HepG2 (cell line): ENCODE data around the gene UAP1L1. TPM values are rescaled to one million over a fixed set of nuclear protein-coding genes. Genes with fewer than 3 reads are reported as not detected.

Experiments
- AHR ChIP-seq: IDR thresholded peaks from 2 replicates; pipeline ENCODE4 v1.6.1; 2018; ENCODE audit warnings: missing genetic modification reagents, missing compliant biosample characterization
- ATRX ChIP-seq: sonication (generic); formaldehyde crosslinking; IDR thresholded peaks from 2 replicates; pipeline ENCODE4 v1.4.0; 2020; ENCODE audit warnings: missing genetic modification reagents, borderline replicate concordance
- BORCS8-MEF2B ChIP-seq: sonication (generic); formaldehyde crosslinking; IDR thresholded peaks from 2 replicates; pipeline ENCODE4 v1.8.0; 2022; ENCODE audit warnings: mild to moderate bottlenecking, missing genetic modification reagents
- FOXA1 ChIP-seq, 2 experiments: fragments of 450-650 bp in 1 of 2; sonication (generic) in 1 of 2; formaldehyde crosslinking in 1 of 2; IDR thresholded peaks; 2 replicates each; pipeline versions ENCODE4 v1.4.0 to v1.6.1; 2016 to 2020; ENCODE audit warnings: missing genetic modification reagents in 1 of 2
- GZF1 ChIP-seq: sonication (generic); formaldehyde crosslinking; IDR thresholded peaks from 2 replicates; pipeline ENCODE4 v1.5.1; 2020; ENCODE audit warnings: mild to moderate bottlenecking, missing genetic modification reagents
- HMG20B ChIP-seq: conservative IDR thresholded peaks from 2 replicates; pipeline ENCODE4 v1.6.1; 2016; ENCODE audit warnings: missing genetic modification reagents, missing compliant biosample characterization
- KDM5A ChIP-seq: fragments of 200-600 bp; sonication (generic); IDR thresholded peaks from 2 replicates; pipeline ENCODE4 v1.7.0; 2018; ENCODE audit warnings: antibody characterized with exemption, mild to moderate bottlenecking, low read length, borderline replicate concordance
- PAF1 ChIP-seq: IDR thresholded peaks from 2 replicates; pipeline ENCODE4 v1.6.1; 2016; ENCODE audit warnings: missing genetic modification reagents, missing compliant biosample characterization
- SP5 ChIP-seq: IDR thresholded peaks from 2 replicates; pipeline ENCODE4 v1.6.1; 2016; ENCODE audit warnings: low read depth, borderline replicate concordance
- ZNF20 ChIP-seq: sonication (generic); formaldehyde crosslinking; IDR thresholded peaks from 2 replicates; pipeline ENCODE4 v1.4.0; 2020; ENCODE audit warnings: mild to moderate bottlenecking, moderate library complexity, missing genetic modification reagents
- ZNF432 ChIP-seq: sonication (generic); formaldehyde crosslinking; IDR thresholded peaks from 2 replicates; pipeline ENCODE4 v1.5.0; 2020; ENCODE audit warnings: missing genetic modification reagents, mild to moderate bottlenecking, borderline replicate concordance
- polyA plus RNA-seq, 8 experiments: library from polyadenylated mRNA; depleted of rRNA in 3 of 8; stranded (reverse) in 7 of 8; unstranded in 1 of 8; fragments of >200 nt; fragmentation: Illumina TruSeq in 4 of 8; extraction: Trizol in 4 of 8; gene quantifications; 2 replicates each; pipeline versions ENCODE4 v1.2.1 to v1.2.3, GENCODE V29; 2011 to 2016; ENCODE audit warnings: low read depth in 4 of 8, missing spikeins in 1 of 8, mixed read lengths in 1 of 8; ENCODE audit not compliant: insufficient read depth in 1 of 8
- total RNA-seq, 5 experiments: library from RNA; depleted of rRNA; stranded (reverse); fragments of >200 nt; fragmentation: Illumina TruSeq; extraction: Trizol; gene quantifications; 2 replicates each; pipeline ENCODE4 v1.2.3, GENCODE V29; 2016; ENCODE audit warnings: low read depth in 1 of 5
- TF ChIP-seq, protein P1 (sequence below): IDR thresholded peaks from 2 replicates; pipeline ENCODE4 v1.6.1; 2012; ENCODE audit warnings: low read depth, low read length, improper control_type of control experiment
- TF ChIP-seq, protein P2 (sequence below): sonication (generic); formaldehyde crosslinking; IDR thresholded peaks from 2 replicates; pipeline ENCODE4 v1.4.0; 2020; ENCODE audit warnings: mild to moderate bottlenecking, missing genetic modification reagents
- TF ChIP-seq, protein P3 (sequence below): sonication (generic); formaldehyde crosslinking; IDR thresholded peaks from 2 replicates; pipeline ENCODE4 v1.4.0; 2020; ENCODE audit warnings: mild to moderate bottlenecking, low read depth, missing genetic modification reagents
- TF ChIP-seq, protein P4 (sequence below): IDR thresholded peaks from 2 replicates; pipeline ENCODE4 v1.6.1; 2018; ENCODE audit warnings: missing genetic modification reagents
- TF ChIP-seq, protein P5 (sequence below): sonication (generic); formaldehyde crosslinking; IDR thresholded peaks from 2 replicates; pipeline ENCODE4 v1.4.0; 2020; ENCODE audit warnings: missing genetic modification reagents, borderline replicate concordance
- TF ChIP-seq, protein P6 (sequence below): sonication (generic); formaldehyde crosslinking; IDR thresholded peaks from 2 replicates; pipeline ENCODE4 v1.5.0; 2020; ENCODE audit warnings: mild to moderate bottlenecking, missing genetic modification reagents, moderate library complexity

The UAP1L1 gene
- total and polyA plus RNA-seq, 2 of the 13 experiments (the other 11 are each of a cell fraction or from before 2014, with no cell fraction given): 5.4 to 6.4 TPM

DNA sequence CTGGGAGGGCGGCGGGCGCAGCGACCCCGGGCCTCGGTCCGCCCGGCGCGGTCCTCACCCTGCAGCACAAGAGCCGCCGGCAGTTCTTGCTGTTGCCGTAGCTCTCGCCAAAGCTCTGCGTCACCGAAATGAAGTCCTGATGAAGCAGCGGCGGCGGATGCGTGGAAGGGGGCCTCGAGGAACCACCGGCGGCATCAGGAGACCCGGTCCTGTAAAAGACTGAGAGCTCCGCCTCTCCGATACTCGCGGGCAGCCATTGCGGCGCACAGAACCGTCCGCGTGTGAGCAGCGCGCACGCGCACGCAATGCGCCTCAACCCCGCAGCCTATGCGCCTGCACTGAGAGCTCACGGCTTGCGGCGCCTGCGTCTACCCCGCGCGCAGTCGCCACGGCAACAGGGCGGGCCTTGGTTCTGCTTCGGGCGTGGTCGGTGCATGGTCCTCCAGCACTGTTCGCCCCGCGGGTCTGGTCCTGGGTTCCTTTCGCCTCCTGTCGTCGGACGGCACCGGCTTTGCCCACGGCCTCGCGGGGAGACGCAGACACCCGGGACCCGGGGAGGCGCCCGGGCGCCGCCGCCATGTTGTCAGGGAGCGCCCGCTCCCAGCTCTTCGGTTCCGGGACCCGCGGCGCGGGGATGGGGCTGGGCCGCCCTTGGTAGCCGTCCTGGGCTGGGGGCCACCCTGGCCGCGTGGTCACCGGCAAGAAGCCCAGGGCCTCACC lies 52.3 kb downstream of the UAP1L1 start (continued):
- TF ChIP-seq PAF1 (CRISPR knock-in tag) (no peak), BORCS8-MEF2B (CRISPR knock-in tag) (no peak; the same call in 1 of the 2 replicates), KDM5A (0 out of 2 replicates have a peak, but pooled peaks have one; percentile 34), SP5 (CRISPR knock-in tag) (0 out of 2 replicates have a peak, but pooled peaks have one; percentile 14), GZF1 (CRISPR knock-in tag) (no peak), ZNF20 (CRISPR knock-in tag) (0 out of 2 replicates have a peak, but pooled peaks have one; percentile 45), HMG20B (CRISPR knock-in tag) (no peak), ATRX (CRISPR knock-in tag) (no peak), ZNF432 (no peak), FOXA1 (IDR thresholded peaks at IDR 0.05) (no peak), FOXA1 (CRISPR knock-in tag; IDR thresholded peaks at IDR 0.05) (no peak; the same call in 1 of the 2 replicates), AHR (CRISPR knock-in tag) (no peak)
- TF ChIP-seq, protein P1, sequence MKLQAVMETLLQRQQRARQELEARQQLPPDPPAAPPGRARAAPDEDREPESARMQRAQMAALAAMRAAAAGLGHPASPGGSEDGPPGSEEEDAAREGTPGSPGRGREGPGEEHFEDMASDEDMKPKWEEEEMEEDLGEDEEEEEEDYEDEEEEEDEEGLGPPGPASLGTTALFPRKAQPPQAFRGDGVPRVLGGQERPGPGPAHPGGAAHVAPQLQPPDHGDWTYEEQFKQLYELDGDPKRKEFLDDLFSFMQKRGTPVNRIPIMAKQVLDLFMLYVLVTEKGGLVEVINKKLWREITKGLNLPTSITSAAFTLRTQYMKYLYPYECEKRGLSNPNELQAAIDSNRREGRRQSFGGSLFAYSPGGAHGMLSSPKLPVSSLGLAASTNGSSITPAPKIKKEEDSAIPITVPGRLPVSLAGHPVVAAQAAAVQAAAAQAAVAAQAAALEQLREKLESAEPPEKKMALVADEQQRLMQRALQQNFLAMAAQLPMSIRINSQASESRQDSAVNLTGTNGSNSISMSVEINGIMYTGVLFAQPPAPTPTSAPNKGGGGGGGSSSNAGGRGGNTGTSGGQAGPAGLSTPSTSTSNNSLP: no peak
- TF ChIP-seq, protein P2, sequence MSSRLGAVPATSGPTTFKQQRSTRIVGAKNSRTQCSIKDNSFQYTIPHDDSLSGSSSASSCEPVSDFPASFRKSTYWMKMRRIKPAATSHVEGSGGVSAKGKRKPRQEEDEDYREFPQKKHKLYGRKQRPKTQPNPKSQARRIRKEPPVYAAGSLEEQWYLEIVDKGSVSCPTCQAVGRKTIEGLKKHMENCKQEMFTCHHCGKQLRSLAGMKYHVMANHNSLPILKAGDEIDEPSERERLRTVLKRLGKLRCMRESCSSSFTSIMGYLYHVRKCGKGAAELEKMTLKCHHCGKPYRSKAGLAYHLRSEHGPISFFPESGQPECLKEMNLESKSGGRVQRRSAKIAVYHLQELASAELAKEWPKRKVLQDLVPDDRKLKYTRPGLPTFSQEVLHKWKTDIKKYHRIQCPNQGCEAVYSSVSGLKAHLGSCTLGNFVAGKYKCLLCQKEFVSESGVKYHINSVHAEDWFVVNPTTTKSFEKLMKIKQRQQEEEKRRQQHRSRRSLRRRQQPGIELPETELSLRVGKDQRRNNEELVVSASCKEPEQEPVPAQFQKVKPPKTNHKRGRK: no peak
- TF ChIP-seq, protein P3, sequence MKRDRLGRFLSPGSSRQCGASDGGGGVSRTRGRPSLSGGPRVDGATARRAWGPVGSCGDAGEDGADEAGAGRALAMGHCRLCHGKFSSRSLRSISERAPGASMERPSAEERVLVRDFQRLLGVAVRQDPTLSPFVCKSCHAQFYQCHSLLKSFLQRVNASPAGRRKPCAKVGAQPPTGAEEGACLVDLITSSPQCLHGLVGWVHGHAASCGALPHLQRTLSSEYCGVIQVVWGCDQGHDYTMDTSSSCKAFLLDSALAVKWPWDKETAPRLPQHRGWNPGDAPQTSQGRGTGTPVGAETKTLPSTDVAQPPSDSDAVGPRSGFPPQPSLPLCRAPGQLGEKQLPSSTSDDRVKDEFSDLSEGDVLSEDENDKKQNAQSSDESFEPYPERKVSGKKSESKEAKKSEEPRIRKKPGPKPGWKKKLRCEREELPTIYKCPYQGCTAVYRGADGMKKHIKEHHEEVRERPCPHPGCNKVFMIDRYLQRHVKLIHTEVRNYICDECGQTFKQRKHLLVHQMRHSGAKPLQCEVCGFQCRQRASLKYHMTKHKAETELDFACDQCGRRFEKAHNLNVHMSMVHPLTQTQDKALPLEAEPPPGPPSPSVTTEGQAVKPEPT: no peak
- TF ChIP-seq, protein P4, sequence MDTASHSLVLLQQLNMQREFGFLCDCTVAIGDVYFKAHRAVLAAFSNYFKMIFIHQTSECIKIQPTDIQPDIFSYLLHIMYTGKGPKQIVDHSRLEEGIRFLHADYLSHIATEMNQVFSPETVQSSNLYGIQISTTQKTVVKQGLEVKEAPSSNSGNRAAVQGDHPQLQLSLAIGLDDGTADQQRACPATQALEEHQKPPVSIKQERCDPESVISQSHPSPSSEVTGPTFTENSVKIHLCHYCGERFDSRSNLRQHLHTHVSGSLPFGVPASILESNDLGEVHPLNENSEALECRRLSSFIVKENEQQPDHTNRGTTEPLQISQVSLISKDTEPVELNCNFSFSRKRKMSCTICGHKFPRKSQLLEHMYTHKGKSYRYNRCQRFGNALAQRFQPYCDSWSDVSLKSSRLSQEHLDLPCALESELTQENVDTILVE (CRISPR knock-in tag): no peak
- TF ChIP-seq, protein P5, sequence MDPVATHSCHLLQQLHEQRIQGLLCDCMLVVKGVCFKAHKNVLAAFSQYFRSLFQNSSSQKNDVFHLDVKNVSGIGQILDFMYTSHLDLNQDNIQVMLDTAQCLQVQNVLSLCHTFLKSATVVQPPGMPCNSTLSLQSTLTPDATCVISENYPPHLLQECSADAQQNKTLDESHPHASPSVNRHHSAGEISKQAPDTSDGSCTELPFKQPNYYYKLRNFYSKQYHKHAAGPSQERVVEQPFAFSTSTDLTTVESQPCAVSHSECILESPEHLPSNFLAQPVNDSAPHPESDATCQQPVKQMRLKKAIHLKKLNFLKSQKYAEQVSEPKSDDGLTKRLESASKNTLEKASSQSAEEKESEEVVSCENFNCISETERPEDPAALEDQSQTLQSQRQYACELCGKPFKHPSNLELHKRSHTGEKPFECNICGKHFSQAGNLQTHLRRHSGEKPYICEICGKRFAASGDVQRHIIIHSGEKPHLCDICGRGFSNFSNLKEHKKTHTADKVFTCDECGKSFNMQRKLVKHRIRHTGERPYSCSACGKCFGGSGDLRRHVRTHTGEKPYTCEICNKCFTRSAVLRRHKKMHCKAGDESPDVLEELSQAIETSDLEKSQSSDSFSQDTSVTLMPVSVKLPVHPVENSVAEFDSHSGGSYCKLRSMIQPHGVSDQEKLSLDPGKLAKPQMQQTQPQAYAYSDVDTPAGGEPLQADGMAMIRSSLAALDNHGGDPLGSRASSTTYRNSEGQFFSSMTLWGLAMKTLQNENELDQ (CRISPR knock-in tag): no peak
- TF ChIP-seq, protein P6, sequence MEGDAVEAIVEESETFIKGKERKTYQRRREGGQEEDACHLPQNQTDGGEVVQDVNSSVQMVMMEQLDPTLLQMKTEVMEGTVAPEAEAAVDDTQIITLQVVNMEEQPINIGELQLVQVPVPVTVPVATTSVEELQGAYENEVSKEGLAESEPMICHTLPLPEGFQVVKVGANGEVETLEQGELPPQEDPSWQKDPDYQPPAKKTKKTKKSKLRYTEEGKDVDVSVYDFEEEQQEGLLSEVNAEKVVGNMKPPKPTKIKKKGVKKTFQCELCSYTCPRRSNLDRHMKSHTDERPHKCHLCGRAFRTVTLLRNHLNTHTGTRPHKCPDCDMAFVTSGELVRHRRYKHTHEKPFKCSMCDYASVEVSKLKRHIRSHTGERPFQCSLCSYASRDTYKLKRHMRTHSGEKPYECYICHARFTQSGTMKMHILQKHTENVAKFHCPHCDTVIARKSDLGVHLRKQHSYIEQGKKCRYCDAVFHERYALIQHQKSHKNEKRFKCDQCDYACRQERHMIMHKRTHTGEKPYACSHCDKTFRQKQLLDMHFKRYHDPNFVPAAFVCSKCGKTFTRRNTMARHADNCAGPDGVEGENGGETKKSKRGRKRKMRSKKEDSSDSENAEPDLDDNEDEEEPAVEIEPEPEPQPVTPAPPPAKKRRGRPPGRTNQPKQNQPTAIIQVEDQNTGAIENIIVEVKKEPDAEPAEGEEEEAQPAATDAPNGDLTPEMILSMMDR (CRISPR knock-in tag): no peak; the same call in 1 of the 2 replicates
